MM.1S (cell line): Measurements from ENCODE around the gene HIPK2.

Experiments used
- DNase-seq: peaks from one replicate; pipeline ENCODE4 v3.0.0-alpha.2; 2015
- H2AFZ ChIP-seq: fragments of 300-600 bp; sonication (generic); 2 replicates; pipeline ENCODE4 v1.6.0; 2016; ENCODE audit warnings: antibody characterized with exemption, low read length
- H3F3A ChIP-seq: fragments of 300-600 bp; sonication (generic); 2 replicates; pipeline ENCODE4 v1.6.1; 2016; ENCODE audit warnings: mild to moderate bottlenecking, antibody characterized with exemption, low read length, moderate library complexity, mixed read lengths; ENCODE audit not compliant: insufficient read depth
- H3K27ac ChIP-seq: fragments of 300-600 bp; sonication (generic); 2 replicates; pipeline ENCODE4 v1.5.1; 2016; ENCODE audit warnings: mild to moderate bottlenecking, low read length
- H3K27me3 ChIP-seq: fragments of 300-600 bp; sonication (generic); replicated peaks from 2 replicates; pipeline ENCODE4 v1.6.0; 2016; ENCODE audit warnings: low read length; ENCODE audit not compliant: insufficient read depth
- H3K36me3 ChIP-seq: fragments of 300-600 bp; sonication (generic); replicated peaks from 2 replicates; pipeline ENCODE4 v1.6.1; 2016; ENCODE audit warnings: mild to moderate bottlenecking, low read length, mixed read lengths; ENCODE audit not compliant: insufficient read depth
- H3K4me1 ChIP-seq: fragments of 300-600 bp; sonication (generic); 2 replicates; pipeline ENCODE4 v1.6.1; 2016; ENCODE audit warnings: low read length, mixed read lengths
- H3K4me2 ChIP-seq: fragments of 300-600 bp; sonication (generic); 2 replicates; pipeline ENCODE4 v1.6.0; 2016; ENCODE audit warnings: low read depth, low read length
- H3K4me3 ChIP-seq: fragments of 300-600 bp; sonication (generic); 2 replicates; pipeline ENCODE4 v1.5.1; 2016; ENCODE audit warnings: low read length, mixed read lengths
- H3K79me2 ChIP-seq: fragments of 300-600 bp; sonication (generic); 2 replicates; pipeline ENCODE4 v1.6.1; 2016; ENCODE audit warnings: mixed run types, low read length, mixed read lengths
- H3K9ac ChIP-seq: fragments of 300-600 bp; sonication (generic); 2 replicates; pipeline ENCODE4 v1.6.1; 2016; ENCODE audit warnings: low read length, mixed read lengths
- H3K9me2 ChIP-seq: fragments of 300-600 bp; sonication (generic); replicated peaks from 2 replicates; pipeline ENCODE4 v1.6.1; 2016; ENCODE audit warnings: mild to moderate bottlenecking, low read length, mixed read lengths; ENCODE audit not compliant: insufficient read depth
- H3K9me3 ChIP-seq: fragments of 300-600 bp; sonication (generic); replicated peaks from 2 replicates; pipeline ENCODE4 v1.6.1; 2016; ENCODE audit warnings: mild to moderate bottlenecking, low read length, mixed read lengths; ENCODE audit not compliant: insufficient read depth
- H4K20me1 ChIP-seq: fragments of 300-600 bp; sonication (generic); 2 replicates; pipeline ENCODE4 v1.6.1; 2016; ENCODE audit warnings: mild to moderate bottlenecking, low read length, moderate library complexity, mixed read lengths; ENCODE audit not compliant: insufficient read depth
- CTCF ChIP-seq: fragments of 300-600 bp; sonication (generic); IDR thresholded peaks from 2 replicates; pipeline ENCODE4 v1.5.1; 2016; ENCODE audit warnings: antibody characterized with exemption, low read length, mixed read lengths
- EZH2 ChIP-seq: fragments of 300-600 bp; sonication (generic); optimal IDR thresholded peaks from 2 replicates; pipeline ENCODE3; 2017; ENCODE audit warnings: low read depth, mild to moderate bottlenecking, antibody characterized with exemption, low read length, mixed read lengths
- EZH2phosphoT487 ChIP-seq: fragments of 300-600 bp; sonication (generic); IDR thresholded peaks from 2 replicates; pipeline ENCODE4 v1.6.1; 2018; ENCODE audit warnings: antibody characterized with exemption, low read length

HIPK2 gene

GRCh38 chr7:139715194-139715815, 62.5 kb downstream of the HIPK2 start:
- TF ChIP-seq EZH2 (no peak), CTCF (no peak), EZH2phosphoT487 (no peak)
- H3K4me3 ChIP-seq, result no peak overlapping the region
- no peak for DNase-seq
- H3K4me2 ChIP-seq, result no peak overlapping the region
- H3K9me2 ChIP-seq, result no peaks in the 10 kb centered on the region
- H3K27ac ChIP-seq, result no peak overlapping the region
- H2AFZ ChIP-seq, result no peak overlapping the region
- H3K27me3 ChIP-seq, result no peaks in the 10 kb centered on the region
- no peaks in the 10 kb centered on the region for H3F3A ChIP-seq
- H4K20me1 ChIP-seq, result no peaks in the 10 kb centered on the region
- no peaks in the 10 kb centered on the region for H3K9me3 ChIP-seq
- H3K36me3 ChIP-seq, result peaks cover 7% of the 10 kb centered on the region; the same call in 1 of the 2 replicates
- H3K4me1 ChIP-seq, result no peaks in the 10 kb centered on the region
- peaks cover 28% of the 10 kb centered on the region for H3K79me2 ChIP-seq
- H3K9ac ChIP-seq, result no peak overlapping the region

GRCh38 chr7:139714163-139714901, 63.5 kb downstream of the HIPK2 start:
- Histone ChIP-seq H3K9ac (no peak overlapping the region), H3K4me2 (no peak overlapping the region), H3K4me3 (no peak overlapping the region), H3K27me3 (no peaks in the 10 kb centered on the region), H3K27ac (no peak overlapping the region), H3K9me2 (no peaks in the 10 kb centered on the region), H2AFZ (no peak overlapping the region), H3K79me2 (peaks cover 18% of the 10 kb centered on the region), H4K20me1 (no peaks in the 10 kb centered on the region), H3K36me3 (peaks cover 7% of the 10 kb centered on the region; the same call in 1 of the 2 replicates), H3F3A (no peaks in the 10 kb centered on the region), H3K9me3 (no peaks in the 10 kb centered on the region), H3K4me1 (no peaks in the 10 kb centered on the region)
- no peak for DNase-seq
- no peak for TF ChIP-seq CTCF
- TF ChIP-seq EZH2, result no peak
- TF ChIP-seq EZH2phosphoT487, result no peak

GRCh38 chr7:139713526-139714162, 64.2 kb downstream of the HIPK2 start:
- no peak overlapping the region for H3K4me2 ChIP-seq
- no peaks in the 10 kb centered on the region for H3F3A ChIP-seq
- no peaks in the 10 kb centered on the region for H3K9me2 ChIP-seq
- DNase-seq, result no peak
- no peaks in the 10 kb centered on the region for H3K27me3 ChIP-seq
- no peak overlapping the region for H3K4me3 ChIP-seq
- H3K9me3 ChIP-seq, result no peaks in the 10 kb centered on the region
- TF ChIP-seq EZH2, result no peak
- TF ChIP-seq CTCF, result no peak
- TF ChIP-seq EZH2phosphoT487, result no peak
- H2AFZ ChIP-seq, result no peak overlapping the region
- no peaks in the 10 kb centered on the region for H3K4me1 ChIP-seq
- H4K20me1 ChIP-seq, result no peaks in the 10 kb centered on the region
- peaks cover 7% of the 10 kb centered on the region; the same call in 1 of the 2 replicates for H3K36me3 ChIP-seq
- peaks cover 15% of the 10 kb centered on the region for H3K79me2 ChIP-seq
- H3K9ac ChIP-seq, result no peak overlapping the region
- H3K27ac ChIP-seq, result no peak overlapping the region
